ENCODE measurements around the gene BRD3OS. TPM values are rescaled to one million over a fixed set of nuclear protein-coding genes. Genes with fewer than 3 reads are reported as not detected.

The BRD3OS gene
- total RNA-seq, 2 experiments from 2014 or later = 13.5 to 16.0 TPM

DNA sequence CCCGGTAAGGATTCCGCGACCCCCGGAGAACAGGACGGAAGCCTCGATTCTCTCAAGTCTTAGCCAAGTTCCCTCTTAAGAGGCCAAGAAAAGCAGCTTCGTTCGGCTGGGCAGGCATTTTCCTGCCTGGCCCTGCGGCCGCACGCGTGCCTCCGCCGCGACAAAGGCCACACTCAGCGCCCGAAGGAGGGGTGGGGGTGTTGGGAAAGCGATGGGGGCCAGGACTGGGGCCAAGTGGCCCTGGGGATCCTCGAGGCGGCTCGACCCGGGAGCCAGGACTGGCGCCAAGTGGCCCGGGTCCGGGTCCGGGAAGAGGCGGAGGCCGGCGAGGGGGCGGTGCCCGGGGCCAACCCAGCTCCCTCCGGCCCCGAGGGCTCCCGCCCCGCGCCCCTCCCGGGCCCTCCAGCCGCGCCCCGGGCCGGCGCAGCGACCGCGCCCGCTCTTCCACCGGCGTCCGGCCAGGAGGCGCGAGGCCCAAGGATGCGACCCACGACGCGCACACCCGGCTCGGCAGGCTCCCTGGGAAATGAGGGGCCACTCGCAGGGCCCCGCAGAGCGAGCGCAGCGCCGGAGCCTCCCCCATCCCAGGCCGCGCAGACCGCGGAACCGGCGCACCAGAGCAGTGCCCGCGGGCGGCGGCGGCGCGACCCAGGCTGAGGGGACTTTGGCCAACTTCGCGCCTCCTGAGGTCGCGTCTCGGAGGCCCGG, 33.9 kb upstream of the BRD3OS start:
- no peak for ATAC-seq

DNA sequence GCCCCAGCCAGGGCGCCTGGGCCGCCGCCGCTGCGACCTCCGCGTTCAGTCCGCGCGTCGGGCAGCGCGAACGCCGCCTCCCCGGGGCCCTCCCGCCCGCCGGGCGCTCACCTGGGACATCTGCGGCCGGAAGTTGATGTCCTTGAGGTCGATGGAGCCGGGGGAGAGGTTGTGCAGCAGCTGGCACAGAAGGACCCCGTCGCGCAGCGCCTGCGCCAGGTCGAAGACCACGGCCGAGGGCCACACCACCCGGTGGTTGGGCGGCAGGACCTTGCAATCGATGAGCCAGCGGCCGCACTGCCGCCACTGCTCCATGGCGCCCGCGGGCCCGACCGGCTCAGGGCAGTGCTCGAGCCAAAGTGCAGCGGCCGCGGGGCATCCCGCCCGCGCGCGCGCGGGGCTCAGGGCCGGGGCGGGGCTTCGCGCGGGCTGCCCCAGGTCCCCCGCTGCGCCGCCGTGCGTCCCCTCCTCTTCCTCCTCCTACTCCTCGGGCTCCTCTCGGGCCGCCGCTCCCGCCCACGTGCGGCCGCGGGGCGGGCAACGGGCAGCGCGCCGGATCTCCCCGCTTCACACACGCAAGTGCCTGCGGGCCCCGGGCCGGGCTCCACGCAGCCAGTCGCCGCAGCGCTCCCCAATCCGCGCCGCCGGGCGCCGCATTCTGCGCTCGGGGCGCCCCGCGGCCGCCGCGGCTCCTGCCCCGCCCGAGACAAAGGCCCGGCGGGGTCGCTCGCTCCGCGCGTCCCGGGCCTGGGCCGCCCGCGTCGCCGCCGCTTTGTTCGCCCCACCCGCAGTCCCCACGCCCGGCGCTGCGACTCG, 33.1 kb upstream of the BRD3OS start, which contains the start of gene VAV2:
Gene VAV2, minus strand, starts transcription at position 361 of the 816 bp plus-strand sequence. Its CDS starts 46 bp downstream, at position 315.
- peaks cover 7% of the 10 kb centered on the region for H3K27me3 Mint-ChIP-seq (ENCODE audit: low read depth)
- peak within 1 kb of the TSS; percentile 65 for H3K4me3 Mint-ChIP-seq
- peaks cover 5% of the 10 kb centered on the region for H3K4me1 Mint-ChIP-seq (ENCODE audit: low read depth)
- no peaks in the 10 kb centered on the region for H3K36me3 Mint-ChIP-seq (ENCODE audit: low read depth)
- ChIA-PET POLR2A (no interaction called here), CTCF (interaction anchor here (2.2 to 5.4 kb wide), 4 partner anchors 30 to 265 kb away, joined by 7 to 135 read pairs (median 52); no protein-coding TSS in a partner anchor)
- DNase-seq (peak; percentile 56), ATAC-seq (peak; percentile 67)
- H3K27ac Mint-ChIP-seq = no peak within 1 kb of the TSS
- no peaks in the 10 kb centered on the region for H3K9me3 Mint-ChIP-seq (ENCODE audit: insufficient read depth)

More for the DNA sequence above, 33.9 kb upstream of the BRD3OS start:
- H3K4me1 Mint-ChIP-seq (ENCODE audit: low read depth) = peaks cover 5% of the 10 kb centered on the region
- H3K9me3 Mint-ChIP-seq (ENCODE audit: insufficient read depth) = no peaks in the 10 kb centered on the region
- POLR2A ChIA-PET = no interaction called here
- H3K36me3 Mint-ChIP-seq (ENCODE audit: low read depth) = no peaks in the 10 kb centered on the region
- H3K4me3 Mint-ChIP-seq = peak overlapping the region; percentile 55
- peaks cover 7% of the 10 kb centered on the region for H3K27me3 Mint-ChIP-seq (ENCODE audit: low read depth)
- DNase-seq = no peak
- no peak overlapping the region for H3K27ac Mint-ChIP-seq
- CTCF ChIA-PET = no interaction called here

DNA sequence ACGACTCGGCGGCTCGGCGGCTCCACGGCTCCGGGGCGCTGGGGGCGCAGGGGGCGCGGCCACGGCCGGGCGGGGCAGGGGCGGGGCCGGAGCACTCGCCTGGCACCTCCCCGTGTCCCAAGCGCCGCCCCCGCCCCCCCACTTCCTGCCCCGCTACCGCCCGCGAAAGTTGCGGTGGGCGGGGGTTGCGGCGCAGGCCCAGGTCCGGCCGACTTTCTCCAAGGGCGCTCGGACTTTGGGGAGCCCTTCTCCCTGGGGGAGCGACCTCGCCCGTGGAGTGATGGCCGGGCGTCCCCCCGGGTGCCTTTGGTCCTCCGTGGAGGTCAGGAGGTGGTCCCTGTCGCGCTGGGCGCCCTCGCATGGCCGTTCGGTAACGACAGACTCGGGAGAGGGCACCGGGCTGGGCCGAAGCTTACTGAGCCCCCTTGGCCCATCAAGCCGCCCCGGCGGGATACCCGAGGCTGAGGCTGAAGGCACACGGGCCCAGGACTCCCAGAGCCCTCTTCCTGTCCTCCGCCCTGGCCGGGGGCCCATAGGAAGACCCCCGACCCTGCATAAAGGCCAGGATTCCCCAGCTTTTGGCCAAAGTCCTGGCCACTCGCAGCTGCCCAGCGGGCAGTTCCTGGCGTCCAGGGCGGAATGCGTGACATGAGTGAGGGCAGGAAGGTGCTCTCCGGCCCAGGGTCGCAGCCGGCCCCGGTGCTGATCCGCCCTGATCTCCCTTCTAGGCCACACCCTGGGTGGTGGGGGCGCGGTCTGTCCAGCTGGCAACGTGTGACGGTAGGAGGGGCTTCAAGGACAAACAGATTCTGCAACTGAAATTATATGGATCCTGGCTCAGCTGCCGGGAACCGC, 32.3 kb upstream of the BRD3OS start:
- ChIA-PET POLR2A (interaction anchor here (2.2 kb wide), 1 partner anchor 211 kb away, joined by 10 read pairs; no protein-coding TSS in a partner anchor), CTCF (interaction anchor here (0.7 to 5.4 kb wide), 16 partner anchors 9 to 291 kb away, joined by 3 to 135 read pairs (median 4); partner anchors contain the start of gene BRD3OS)

DNA sequence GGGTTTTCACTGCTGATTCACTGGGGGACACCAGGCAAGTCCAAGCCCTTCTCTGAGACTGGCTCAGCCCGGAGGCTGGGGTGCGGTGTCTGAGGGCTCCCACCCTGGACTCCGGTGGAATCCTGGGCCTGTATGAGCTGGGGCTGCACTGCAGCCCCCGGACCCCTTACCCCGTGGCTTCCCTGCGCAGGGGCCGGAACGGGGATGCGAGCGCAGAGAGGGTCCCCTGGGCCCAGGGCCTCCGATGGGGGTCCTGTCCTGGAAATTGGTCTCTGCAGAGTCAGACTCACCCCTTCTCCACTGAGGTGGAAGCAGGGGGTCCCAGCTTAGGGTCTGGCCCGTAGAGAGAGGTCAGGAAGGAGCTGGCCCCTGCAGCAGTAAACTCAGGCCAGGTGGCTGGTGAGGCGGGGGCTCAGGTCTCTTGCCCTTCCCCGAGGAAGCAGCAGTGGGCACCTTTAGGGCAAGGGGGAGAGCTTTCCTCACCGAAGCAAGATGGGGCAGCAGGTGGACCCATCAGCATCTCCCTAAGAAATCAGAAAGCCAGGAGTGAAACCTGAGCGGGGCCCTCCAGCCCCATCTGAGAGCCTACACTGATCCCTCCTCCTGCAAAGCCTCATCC, 31.5 kb upstream of the BRD3OS start:
- DNase-seq (no peak), ATAC-seq (no peak)
- ChIA-PET POLR2A (interaction anchor here (1.1 to 2.2 kb wide), 4 partner anchors 31 to 266 kb away, joined by 3 to 10 read pairs (median 4); partner anchors contain the start of gene BRD3OS), CTCF (interaction anchor here (0.7 to 5.4 kb wide), 21 partner anchors 8 to 389 kb away, joined by 3 to 135 read pairs (median 4); partner anchors contain the start of gene BRD3OS)
- Mint-ChIP-seq H3K27ac (peak overlapping the region; percentile 66), H3K4me1 (ENCODE audit: low read depth) (peaks cover 5% of the 10 kb centered on the region), H3K27me3 (ENCODE audit: low read depth) (peaks cover 7% of the 10 kb centered on the region), H3K9me3 (ENCODE audit: insufficient read depth) (no peaks in the 10 kb centered on the region), H3K4me3 (peak overlapping the region; percentile 65), H3K36me3 (ENCODE audit: low read depth) (no peaks in the 10 kb centered on the region)

More for the DNA sequence above, 32.3 kb upstream of the BRD3OS start:
- peak overlapping the region; percentile 65 for H3K4me3 Mint-ChIP-seq
- peaks cover 5% of the 10 kb centered on the region for H3K4me1 Mint-ChIP-seq (ENCODE audit: low read depth)
- ATAC-seq (peak; percentile 77), DNase-seq (peak; percentile 79)
- H3K36me3 Mint-ChIP-seq (ENCODE audit: low read depth) = no peaks in the 10 kb centered on the region
- no peaks in the 10 kb centered on the region for H3K9me3 Mint-ChIP-seq (ENCODE audit: insufficient read depth)
- H3K27ac Mint-ChIP-seq = peak overlapping the region; percentile 66
- H3K27me3 Mint-ChIP-seq (ENCODE audit: low read depth) = peaks cover 7% of the 10 kb centered on the region

DNA sequence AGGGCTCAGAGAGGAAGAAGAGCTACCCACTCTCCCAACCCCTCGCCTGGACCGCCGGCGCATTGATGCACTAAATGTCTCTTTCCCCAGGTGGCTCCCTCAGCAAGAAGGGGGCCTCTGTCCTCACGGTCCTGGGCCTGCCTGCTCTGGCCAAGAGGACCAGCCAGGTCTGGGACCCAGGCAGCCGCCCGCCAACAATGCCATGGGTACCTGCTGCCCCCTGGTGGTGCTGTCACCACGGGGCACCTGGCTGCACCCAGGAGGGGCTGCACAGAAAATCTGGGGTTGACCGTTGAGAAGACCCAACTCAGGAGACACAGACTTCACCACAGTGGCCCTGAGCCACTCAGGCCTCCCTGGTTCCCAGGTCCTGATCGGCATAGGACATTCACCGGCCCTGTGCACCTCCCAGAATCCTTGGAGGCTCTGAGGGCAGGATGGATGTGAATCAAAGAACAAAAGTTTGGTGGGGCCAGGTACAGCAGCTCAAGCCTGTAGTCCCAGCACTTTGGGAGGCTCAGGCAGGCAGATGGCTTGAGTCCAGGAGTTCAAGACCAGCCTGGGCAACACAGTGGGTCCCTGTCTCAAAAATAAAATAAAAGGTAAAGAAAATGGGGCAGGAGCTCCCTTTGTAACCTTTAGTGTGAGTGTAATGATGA, 30.8 kb upstream of the BRD3OS start:
- peak; percentile 49 for ATAC-seq

DNA sequence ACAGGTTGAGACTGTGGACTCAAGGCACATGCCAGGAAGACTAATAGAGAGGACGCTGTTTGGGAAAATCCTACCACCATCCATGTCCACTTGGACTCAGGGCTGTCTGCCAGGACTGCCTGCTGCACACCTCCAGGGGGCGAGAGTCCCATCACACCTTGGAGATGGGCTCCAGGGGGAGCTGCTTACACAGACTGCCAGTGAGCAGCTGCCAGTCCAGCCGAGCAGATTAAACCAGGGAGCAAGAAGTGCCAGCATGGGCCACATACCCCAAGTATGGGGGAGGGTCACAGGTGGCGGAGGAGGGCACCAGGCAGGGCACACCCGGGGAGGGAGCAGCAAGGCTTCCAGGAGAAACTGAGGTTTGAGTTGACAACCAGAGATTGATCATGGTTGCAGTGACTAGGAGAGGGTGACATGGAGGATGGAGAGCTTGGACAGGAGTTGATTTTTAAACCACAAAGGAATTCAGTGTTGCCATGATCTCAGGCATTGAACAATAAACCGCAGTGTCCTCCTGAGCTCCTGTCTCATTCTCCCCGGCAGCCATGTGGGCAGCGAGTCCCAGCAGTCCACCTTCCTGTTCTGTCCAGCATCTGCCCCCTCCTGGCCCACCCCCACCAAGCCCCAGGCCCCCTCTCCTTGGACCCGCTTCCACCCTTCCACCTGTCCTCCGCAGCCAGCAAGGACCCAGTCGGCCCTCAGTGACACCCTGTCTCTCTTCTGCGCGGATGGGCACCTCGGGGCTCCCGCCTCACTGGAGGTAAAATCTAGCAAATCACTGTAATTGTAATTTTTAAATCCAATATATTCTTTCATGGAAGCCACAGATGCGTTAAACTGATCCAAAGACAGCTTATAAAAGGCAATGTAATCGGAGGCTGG, 30.0 kb upstream of the BRD3OS start:
- Mint-ChIP-seq H3K27ac (no peak overlapping the region), H3K4me3 (no peak overlapping the region), H3K4me1 (ENCODE audit: low read depth) (peaks cover 5% of the 10 kb centered on the region), H3K9me3 (ENCODE audit: insufficient read depth) (no peaks in the 10 kb centered on the region), H3K36me3 (ENCODE audit: low read depth) (no peaks in the 10 kb centered on the region), H3K27me3 (ENCODE audit: low read depth) (peaks cover 6% of the 10 kb centered on the region)
- no peak for DNase-seq
- POLR2A ChIA-PET = interaction anchor here (0.8 to 2.2 kb wide), 6 partner anchors 28 to 268 kb away, joined by 3 to 10 read pairs (median 4); partner anchors contain the start of gene BRD3OS
- CTCF ChIA-PET = interaction anchor here (0.7 to 5.4 kb wide), 18 partner anchors 12 to 437 kb away, joined by 3 to 135 read pairs (median 4); partner anchors contain the start of gene WDR5
- ATAC-seq = no peak

More for the DNA sequence above, 30.8 kb upstream of the BRD3OS start:
- H3K27me3 Mint-ChIP-seq (ENCODE audit: low read depth) = peaks cover 7% of the 10 kb centered on the region
- H3K27ac Mint-ChIP-seq = no peak overlapping the region
- no peaks in the 10 kb centered on the region for H3K9me3 Mint-ChIP-seq (ENCODE audit: insufficient read depth)
- no peak overlapping the region for H3K4me3 Mint-ChIP-seq
- peak; percentile 80 for DNase-seq
- H3K4me1 Mint-ChIP-seq (ENCODE audit: low read depth) = peaks cover 5% of the 10 kb centered on the region
- CTCF ChIA-PET = interaction anchor here (0.7 to 5.4 kb wide), 25 partner anchors 8 to 389 kb away, joined by 3 to 135 read pairs (median 4); partner anchors contain the start of genes BRD3OS and WDR5
- H3K36me3 Mint-ChIP-seq (ENCODE audit: low read depth) = no peaks in the 10 kb centered on the region
- POLR2A ChIA-PET = interaction anchor here (0.8 to 2.2 kb wide), 6 partner anchors 29 to 267 kb away, joined by 3 to 10 read pairs (median 4); partner anchors contain the start of gene BRD3OS

DNA sequence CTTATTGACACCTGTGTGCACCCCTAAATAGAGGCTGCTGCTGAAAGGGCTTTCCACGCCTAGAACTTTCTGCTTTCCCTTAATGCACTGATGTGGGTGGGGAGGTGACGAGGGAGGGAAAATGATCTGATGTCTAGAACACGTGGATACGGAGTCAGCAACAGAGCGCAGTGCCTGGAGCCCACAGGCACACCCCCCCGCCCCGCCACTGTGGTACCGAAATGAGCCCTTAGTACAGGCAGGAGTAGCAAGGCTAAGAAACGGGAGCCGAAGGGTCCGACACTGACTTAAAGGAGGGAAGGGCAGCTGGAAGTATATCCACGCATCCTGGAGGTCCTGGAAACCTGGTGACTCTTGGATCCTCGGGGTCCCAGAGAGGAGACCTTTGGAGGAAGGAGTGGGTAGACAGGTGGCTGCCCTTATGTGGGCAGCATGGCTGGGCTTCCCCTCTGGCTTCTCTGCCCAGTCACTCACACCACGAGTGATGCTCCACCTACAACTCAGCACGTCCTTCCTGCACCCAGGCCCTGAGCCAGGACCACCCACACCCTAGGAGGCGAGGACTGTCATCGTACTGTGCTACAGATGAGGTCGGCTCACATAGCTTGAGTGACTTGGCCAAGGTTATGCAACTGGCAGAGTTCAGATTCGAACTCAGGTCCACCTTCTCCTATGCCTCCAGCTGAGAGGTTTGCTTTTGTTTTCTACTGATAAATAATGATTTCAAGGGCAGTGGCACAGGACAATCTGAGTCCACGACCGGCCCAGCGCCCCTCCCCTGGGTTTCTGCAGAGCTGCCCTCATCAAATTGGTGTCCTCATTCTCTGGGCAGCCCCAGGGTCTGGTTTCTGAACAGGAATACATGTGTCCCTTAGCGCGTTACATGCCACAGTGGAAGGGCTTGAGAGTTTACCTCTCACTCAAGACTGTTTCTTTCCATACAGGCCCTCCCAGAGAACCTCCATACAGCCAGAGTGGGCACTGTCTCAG, 28.5 kb upstream of the BRD3OS start:
- POLR2A ChIA-PET = no interaction called here
- no peak for DNase-seq
- H3K4me1 Mint-ChIP-seq (ENCODE audit: low read depth) = peaks cover 2% of the 10 kb centered on the region
- no peaks in the 10 kb centered on the region for H3K36me3 Mint-ChIP-seq (ENCODE audit: low read depth)
- ATAC-seq = no peak
- H3K27me3 Mint-ChIP-seq (ENCODE audit: low read depth) = no peaks in the 10 kb centered on the region
- CTCF ChIA-PET = interaction anchor here (0.6 to 5.4 kb wide), 3 partner anchors 20 to 238 kb away, joined by 5 to 135 read pairs (median 10); no protein-coding TSS in a partner anchor
- H3K9me3 Mint-ChIP-seq (ENCODE audit: insufficient read depth) = no peaks in the 10 kb centered on the region
- no peak overlapping the region for H3K27ac Mint-ChIP-seq
- H3K4me3 Mint-ChIP-seq = no peak overlapping the region

DNA sequence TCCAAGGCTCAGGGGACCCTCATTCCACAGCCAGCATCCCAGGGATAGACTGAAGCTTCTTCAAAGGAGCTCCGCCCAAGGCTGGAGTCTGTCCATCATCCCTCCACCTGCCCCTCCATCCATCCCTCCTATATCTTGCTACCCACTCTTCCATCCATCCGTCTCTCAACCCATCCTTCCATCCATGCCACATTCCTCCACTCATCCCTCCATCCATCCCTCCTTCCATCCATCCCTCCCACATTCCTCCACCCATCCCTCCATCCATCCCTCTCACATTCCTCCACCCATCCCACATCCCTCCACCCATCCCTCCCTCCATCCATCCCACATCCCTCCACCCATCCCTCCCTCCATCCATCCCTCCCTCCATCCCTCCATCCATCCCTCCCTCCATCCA, 27.7 kb upstream of the BRD3OS start:
- no peaks in the 10 kb centered on the region for H3K27me3 Mint-ChIP-seq (ENCODE audit: low read depth)
- no peak overlapping the region for H3K27ac Mint-ChIP-seq
- no peak for ATAC-seq
- H3K4me1 Mint-ChIP-seq (ENCODE audit: low read depth) = peaks cover 2% of the 10 kb centered on the region
- ChIA-PET POLR2A (no interaction called here), CTCF (interaction anchor here (5.4 kb wide), 1 partner anchor 215 kb away, joined by 135 read pairs; no protein-coding TSS in a partner anchor)
- no peak overlapping the region for H3K4me3 Mint-ChIP-seq
- no peak for DNase-seq
- H3K36me3 Mint-ChIP-seq (ENCODE audit: low read depth) = no peaks in the 10 kb centered on the region
- no peaks in the 10 kb centered on the region for H3K9me3 Mint-ChIP-seq (ENCODE audit: insufficient read depth)
